ENCODE measurements around the gene IFITM5. TPM values are rescaled to one million over a fixed set of nuclear protein-coding genes. Genes with fewer than 3 reads are reported as not detected.

Gene IFITM5
- polyA plus RNA-seq, 3 donors: not detected

- no peak overlapping the region for H3K4me2 ChIP-seq (replicated peaks; ENCODE audit: extremely low read depth, low read length, poor library complexity, severe bottlenecking)
- H3K79me2 ChIP-seq (ENCODE audit: insufficient read depth, low read length): no peaks in the 10 kb centered on the region
- H3K4me3 ChIP-seq (replicated peaks in 1 of 3; ENCODE audit: low read depth in 2 of 3, low read length in 3 of 3): no peak overlapping the region
- no peak for DNase-seq
- H3K9ac ChIP-seq (ENCODE audit: insufficient read depth, low read length, poor library complexity, severe bottlenecking): no peak overlapping the region
- H3K36me3 Mint-ChIP-seq: peaks cover 2 to 6% of the 10 kb centered on the region in 2 donors
- peaks cover 0 to 3% (median 0%) of the 10 kb centered on the region in 7 donors for H3K9me3 Mint-ChIP-seq
- H3K27ac ChIP-seq (ENCODE audit: low read depth in 1 of 2, low read length in 2 of 2): no peak overlapping the region
- H3K27ac Mint-ChIP-seq: no peak overlapping the region
- H3K4me1 Mint-ChIP-seq: peaks cover 13% of the 10 kb centered on the region
- intact Hi-C loops (cut with micrococcal nuclease): no loop called here
- no peaks in the 10 kb centered on the region for H3K36me3 ChIP-seq (replicated peaks in 1 of 2; ENCODE audit: control insufficient read depth in 1 of 2, insufficient read depth in 2 of 2, low read length in 2 of 2)
- TF ChIP-seq CTCF (IDR thresholded peaks at IDR 0.05): no peak
- H3K4me1 ChIP-seq (ENCODE audit: control insufficient read depth in 1 of 2, insufficient read depth in 2 of 2, low read length in 2 of 2): peaks cover 12 to 13% of the 10 kb centered on the region in 2 donors
- no peak overlapping the region for H3K4me3 Mint-ChIP-seq
- H3K27me3 Mint-ChIP-seq (ENCODE audit: low read depth in 3 of 3): peaks cover 23 to 61% (median 26%) of the 10 kb centered on the region in 3 donors
- no peak overlapping the region for H2AFZ ChIP-seq (ENCODE audit: insufficient read depth, low read depth, low read length, poor library complexity, severe bottlenecking)
- WGBS (ENCODE audit: insufficient coverage): 86% methylated on average over 12 of the region's 15 CpGs
- H4K20me1 ChIP-seq (ENCODE audit: insufficient read depth, low read length): no peaks in the 10 kb centered on the region
- peaks cover 0 to 6% of the 10 kb centered on the region in 2 donors for H3K27me3 ChIP-seq (ENCODE audit: control insufficient read depth in 2 of 2, insufficient read depth in 2 of 2, low read length in 2 of 2)
- H3K9me3 ChIP-seq (replicated peaks in 1 of 2; ENCODE audit: control insufficient read depth in 1 of 2, insufficient read depth in 1 of 2, low read length in 2 of 2): no peaks in the 10 kb centered on the region
Observed at GRCh38 chr11:298406-299065, 790 bp downstream of the IFITM5 start.

- peaks cover 7% of the 10 kb centered on the region for H3K4me1 Mint-ChIP-seq
- peaks cover 2 to 6% of the 10 kb centered on the region in 2 donors for H3K36me3 Mint-ChIP-seq
- H3K4me3 ChIP-seq (replicated peaks in 1 of 3; ENCODE audit: low read depth in 2 of 3, low read length in 3 of 3): no peak overlapping the region
- no peak for DNase-seq
- peaks cover 0 to 6% of the 10 kb centered on the region in 2 donors for H3K27me3 ChIP-seq (ENCODE audit: control insufficient read depth in 2 of 2, insufficient read depth in 2 of 2, low read length in 2 of 2)
- no peaks in the 10 kb centered on the region for H4K20me1 ChIP-seq (ENCODE audit: insufficient read depth, low read length)
- peak overlapping the region in 3 of 7 donors; percentile 32 to 80 (median 57) for H3K27ac Mint-ChIP-seq
- TF ChIP-seq CTCF (IDR thresholded peaks at IDR 0.05): no peak
- no peaks in the 10 kb centered on the region for H3K9me3 ChIP-seq (replicated peaks in 1 of 2; ENCODE audit: control insufficient read depth in 1 of 2, insufficient read depth in 1 of 2, low read length in 2 of 2)
- intact Hi-C loops (cut with micrococcal nuclease): no loop called here
- H3K27ac ChIP-seq (ENCODE audit: low read depth in 1 of 2, low read length in 2 of 2): no peak overlapping the region
- H3K9ac ChIP-seq (ENCODE audit: insufficient read depth, low read length, poor library complexity, severe bottlenecking): no peak overlapping the region
- peaks cover 7 to 9% of the 10 kb centered on the region in 2 donors for H3K4me1 ChIP-seq (ENCODE audit: control insufficient read depth in 1 of 2, insufficient read depth in 2 of 2, low read length in 2 of 2)
- H3K4me2 ChIP-seq (replicated peaks; ENCODE audit: extremely low read depth, low read length, poor library complexity, severe bottlenecking): no peak overlapping the region
- H3K36me3 ChIP-seq (replicated peaks in 1 of 2; ENCODE audit: control insufficient read depth in 1 of 2, insufficient read depth in 2 of 2, low read length in 2 of 2): no peaks in the 10 kb centered on the region
- peaks cover 17 to 55% (median 23%) of the 10 kb centered on the region in 3 donors for H3K27me3 Mint-ChIP-seq (ENCODE audit: low read depth in 3 of 3)
- H2AFZ ChIP-seq (ENCODE audit: insufficient read depth, low read depth, low read length, poor library complexity, severe bottlenecking): no peak overlapping the region
- H3K79me2 ChIP-seq (ENCODE audit: insufficient read depth, low read length): no peaks in the 10 kb centered on the region
- 68% methylated on average over 25 of the region's 26 CpGs for WGBS (ENCODE audit: insufficient coverage)
- H3K9me3 Mint-ChIP-seq: no peaks in the 10 kb centered on the region
- H3K4me3 Mint-ChIP-seq: peak overlapping the region in 1 of 2 donors; percentile 64
Observed at GRCh38 chr11:297586-298405, 1.5 kb downstream of the IFITM5 start.
